Activated gamma-delta T cell treated with Interleukin-2 at 50 U/mL for 16 hours (primary cell): Measurements from ENCODE around the gene MIAT.
"Not testable (repeated sequence)": the region's sequence is repeated elsewhere in the genome, so short reads cannot be mapped to it uniquely, and the experiment has no call there.

Source experiments
- DNase-seq: peaks from one replicate; pipeline ENCODE4 v3.0.0-alpha.2; 2020

MIAT gene

GRCh38 chr22:26701323-26701722 lies 43.9 kb downstream of the MIAT start:
- no peak for DNase-seq

GRCh38 chr22:26702906-26703830 lies 45.8 kb downstream of the MIAT start:
- DNase-seq, result no peak

GRCh38 chr22:26705379-26705778 lies 48.0 kb downstream of the MIAT start:
- not testable (repeated sequence) for DNase-seq

GRCh38 chr22:26707090-26707489 lies 49.7 kb downstream of the MIAT start:
- no peak for DNase-seq

GRCh38 chr22:26707581-26707980 lies 50.2 kb downstream of the MIAT start:
- DNase-seq, result no peak

- no peak for DNase-seq
Measured at GRCh38 chr22:26708256-26709009, 51.0 kb downstream of the MIAT start.

GRCh38 chr22:26709617-26710390 lies 52.4 kb downstream of the MIAT start:
- DNase-seq, result no peak

GRCh38 chr22:26711205-26711963 lies 54.0 kb downstream of the MIAT start:
- DNase-seq, result peak; percentile 7

GRCh38 chr22:26712158-26712557 lies 54.8 kb downstream of the MIAT start:
- DNase-seq, result no peak

GRCh38 chr22:26713823-26714449 lies 56.5 kb downstream of the MIAT start:
- DNase-seq, result no peak

- no peak for DNase-seq
Measured at GRCh38 chr22:26714971-26715370, 57.6 kb downstream of the MIAT start.

GRCh38 chr22:26715392-26715936 lies 58.1 kb downstream of the MIAT start:
- no peak for DNase-seq

GRCh38 chr22:26718488-26718887 lies 61.1 kb downstream of the MIAT start:
- DNase-seq, result no peak

- DNase-seq, result no peak
Measured at GRCh38 chr22:26718905-26719304, 61.5 kb downstream of the MIAT start.

GRCh38 chr22:26722159-26722558 lies 64.8 kb downstream of the MIAT start:
- no peak for DNase-seq

- DNase-seq, result no peak
Measured at GRCh38 chr22:26724414-26724813, 67.0 kb downstream of the MIAT start.

GRCh38 chr22:26725012-26725676 lies 67.8 kb downstream of the MIAT start:
- no peak for DNase-seq
